ENCODE measurements around the gene TOX2. TPM values are rescaled to one million over a fixed set of nuclear protein-coding genes. Genes with fewer than 3 reads are reported as not detected.

TOX2 gene
- total RNA-seq, 1 experiment from 2014 or later, result not detected

GRCh38 chr20:43983359-43983758, 68.7 kb downstream of the TOX2 start:
- no peak overlapping the region for H3K27ac Mint-ChIP-seq (ENCODE audit: unreplicated experiment)
- intact Hi-C loops (cut with micrococcal nuclease; ENCODE audit: unreplicated experiment), result no loop called here
- peak; percentile 43 to 46 for TF ChIP-seq CTCF (IDR thresholded peaks at IDR 0.05; ENCODE audit: insufficient read depth in 1 of 2, low read depth in 1 of 2, low read length in 1 of 2, severe bottlenecking in 1 of 2, unreplicated experiment in 1 of 2)
- no TSS peak for BruUV-seq (replicated peaks)
- H3K27me3 Mint-ChIP-seq (ENCODE audit: insufficient read depth, unreplicated experiment), result peaks cover 27% of the 10 kb centered on the region
- peak in 1 of 2 experiments; percentile 35 for DNase-seq
- no peaks in the 10 kb centered on the region for H3K36me3 ChIP-seq (ENCODE audit: control insufficient read depth, insufficient read depth, low read length)
- no peak overlapping the region for H3K4me3 Mint-ChIP-seq (ENCODE audit: unreplicated experiment)
- no peaks in the 10 kb centered on the region for H3K9me3 ChIP-seq
- no peaks in the 10 kb centered on the region for H3K36me3 Mint-ChIP-seq (ENCODE audit: insufficient read depth, unreplicated experiment)
- H3K9me3 Mint-ChIP-seq (ENCODE audit: unreplicated experiment), result no peaks in the 10 kb centered on the region
- no peaks in the 10 kb centered on the region for H3K4me1 Mint-ChIP-seq (ENCODE audit: low read depth, unreplicated experiment)
- POLR2A ChIA-PET, result no interaction called here
- H3K27me3 ChIP-seq (replicated peaks; ENCODE audit: control insufficient read depth, insufficient read depth, low read length), result no peaks in the 10 kb centered on the region
- CTCF ChIA-PET, result interaction anchor here (1.0 to 1.7 kb wide), 2 partner anchors 97 to 207 kb away, joined by 3 to 4 read pairs; no protein-coding TSS in a partner anchor
- H3K4me3 ChIP-seq (ENCODE audit: low read depth, low read length), result no peak overlapping the region
- no peaks in the 10 kb centered on the region for H3K4me1 ChIP-seq

- CTCF ChIA-PET, result interaction anchor here (1.0 kb wide), 1 partner anchor 206 kb away, joined by 3 read pairs; no protein-coding TSS in a partner anchor
- H3K9me3 ChIP-seq, result no peaks in the 10 kb centered on the region
- no peaks in the 10 kb centered on the region for H3K4me1 ChIP-seq
- Mint-ChIP-seq H3K9me3 (ENCODE audit: unreplicated experiment) (no peaks in the 10 kb centered on the region), H3K36me3 (ENCODE audit: insufficient read depth, unreplicated experiment) (no peaks in the 10 kb centered on the region), H3K27ac (ENCODE audit: unreplicated experiment) (no peak overlapping the region), H3K4me3 (ENCODE audit: unreplicated experiment) (no peak overlapping the region), H3K4me1 (ENCODE audit: low read depth, unreplicated experiment) (no peaks in the 10 kb centered on the region), H3K27me3 (ENCODE audit: insufficient read depth, unreplicated experiment) (peaks cover 23% of the 10 kb centered on the region)
- intact Hi-C loops (cut with micrococcal nuclease; ENCODE audit: unreplicated experiment), result no loop called here
- H3K27me3 ChIP-seq (replicated peaks; ENCODE audit: control insufficient read depth, insufficient read depth, low read length), result no peaks in the 10 kb centered on the region
- DNase-seq, result no peak
- no peaks in the 10 kb centered on the region for H3K36me3 ChIP-seq (ENCODE audit: control insufficient read depth, insufficient read depth, low read length)
- no TSS peak for BruUV-seq (replicated peaks)
- no peak overlapping the region for H3K4me3 ChIP-seq (ENCODE audit: low read depth, low read length)
- POLR2A ChIA-PET, result no interaction called here
- TF ChIP-seq CTCF (IDR thresholded peaks at IDR 0.05; ENCODE audit: insufficient read depth in 1 of 2, low read depth in 1 of 2, low read length in 1 of 2, severe bottlenecking in 1 of 2, unreplicated experiment in 1 of 2), result no peak
These were observed 69.3 kb downstream of the TOX2 start for GRCh38 chr20:43983904-43984361.

GRCh38 chr20:43984587-43984986, 69.9 kb downstream of the TOX2 start:
- Mint-ChIP-seq H3K4me1 (ENCODE audit: low read depth, unreplicated experiment) (no peaks in the 10 kb centered on the region), H3K27me3 (ENCODE audit: insufficient read depth, unreplicated experiment) (peaks cover 18% of the 10 kb centered on the region), H3K36me3 (ENCODE audit: insufficient read depth, unreplicated experiment) (no peaks in the 10 kb centered on the region), H3K4me3 (ENCODE audit: unreplicated experiment) (no peak overlapping the region), H3K27ac (ENCODE audit: unreplicated experiment) (no peak overlapping the region), H3K9me3 (ENCODE audit: unreplicated experiment) (no peaks in the 10 kb centered on the region)
- H3K4me1 ChIP-seq, result no peaks in the 10 kb centered on the region
- intact Hi-C loops (cut with micrococcal nuclease; ENCODE audit: unreplicated experiment), result no loop called here
- no TSS peak for BruUV-seq (replicated peaks)
- H3K9me3 ChIP-seq, result no peaks in the 10 kb centered on the region
- no peaks in the 10 kb centered on the region for H3K27me3 ChIP-seq (replicated peaks; ENCODE audit: control insufficient read depth, insufficient read depth, low read length)
- no peaks in the 10 kb centered on the region for H3K36me3 ChIP-seq (ENCODE audit: control insufficient read depth, insufficient read depth, low read length)
- no peak for TF ChIP-seq CTCF (IDR thresholded peaks at IDR 0.05; ENCODE audit: insufficient read depth in 1 of 2, low read depth in 1 of 2, low read length in 1 of 2, severe bottlenecking in 1 of 2, unreplicated experiment in 1 of 2)
- ChIA-PET CTCF (interaction anchor here (0.6 kb wide), 1 partner anchor 165 kb away, joined by 5 read pairs; no protein-coding TSS in a partner anchor), POLR2A (no interaction called here)
- DNase-seq, result no peak
- H3K4me3 ChIP-seq (ENCODE audit: low read depth, low read length), result no peak overlapping the region

Measured in Caco-2 (cell line).